HFFc6 (cell line): Measurements from ENCODE around the gene NINJ1. TPM values are rescaled to one million over a fixed set of nuclear protein-coding genes. Genes with fewer than 3 reads are reported as not detected.

ENCODE experiments used
- DNase-seq: peaks from one replicate; pipeline ENCODE4 v3.0.0-alpha.2; 2018
- H3K27ac Mint-ChIP-seq: 2 replicates; pipeline ENCODE4 v1.8.0; 2020; ENCODE audit warnings: mild to moderate bottlenecking, mixed read lengths
- H3K27me3 Mint-ChIP-seq: 2 replicates; pipeline ENCODE4 v1.8.0; 2021; ENCODE audit warnings: mild to moderate bottlenecking, moderate library complexity, mixed read lengths; ENCODE audit not compliant: insufficient read depth
- H3K36me3 Mint-ChIP-seq: 2 replicates; pipeline ENCODE4 v1.8.0; 2021; ENCODE audit warnings: low read depth, mixed read lengths
- H3K4me1 Mint-ChIP-seq: 2 replicates; pipeline ENCODE4 v1.8.0; 2020; ENCODE audit warnings: low read depth, mixed read lengths
- H3K4me3 Mint-ChIP-seq: 2 replicates; pipeline ENCODE4 v1.8.0; 2020; ENCODE audit warnings: mild to moderate bottlenecking, moderate library complexity, mixed read lengths
- H3K9me3 Mint-ChIP-seq: 2 replicates; pipeline ENCODE4 v1.8.0; 2020; ENCODE audit warnings: mild to moderate bottlenecking, mixed read lengths
- CTCF ChIP-seq: fragments of 200-600 bp; sonication (generic); IDR thresholded peaks from 2 replicates; pipeline ENCODE4 v1.5.0; 2021; ENCODE audit warnings: antibody characterized with exemption, mild to moderate bottlenecking
- total RNA-seq, 6 experiments: library from RNA; stranded (reverse); fragmentation: NEBNext Ultra II Directional; extraction: Animal tissue kit (Norgen Biotek cat#: 25700); gene quantifications; 2 replicates in 1 of 6; 3 replicates in 5 of 6; pipeline ENCODE4 v1.2.3, GENCODE V29; 2021

NINJ1 gene
- total RNA-seq, 6 experiments from 2014 or later = 23.2 to 28.0 (median 25.6) TPM

- no peak for TF ChIP-seq CTCF
- DNase-seq = no peak
- peaks cover 58% of the 10 kb centered on the region for H3K4me1 Mint-ChIP-seq
- H3K27me3 Mint-ChIP-seq = peaks cover 7% of the 10 kb centered on the region
- H3K27ac Mint-ChIP-seq = peak overlapping the region; percentile 80
- H3K36me3 Mint-ChIP-seq = peaks cover 18% of the 10 kb centered on the region
- H3K9me3 Mint-ChIP-seq = peaks cover 26% of the 10 kb centered on the region
- peak overlapping the region; percentile 64 for H3K4me3 Mint-ChIP-seq
Observed at GRCh38 chr9:93094658-93095204, 39.3 kb downstream of the NINJ1 start.

- H3K27ac Mint-ChIP-seq = peak overlapping the region; percentile 80
Observed at GRCh38 chr9:93093877-93094657, 40.0 kb downstream of the NINJ1 start.

GRCh38 chr9:93093127-93093876 is 40.7 kb downstream of the NINJ1 start:
- no peak for DNase-seq
- H3K4me1 Mint-ChIP-seq = peaks cover 46% of the 10 kb centered on the region
- H3K27me3 Mint-ChIP-seq = peaks cover 7% of the 10 kb centered on the region
- H3K4me3 Mint-ChIP-seq = no peak overlapping the region
- H3K36me3 Mint-ChIP-seq = peaks cover 27% of the 10 kb centered on the region
- peaks cover 39% of the 10 kb centered on the region for H3K9me3 Mint-ChIP-seq
- peak overlapping the region; percentile 93 for H3K27ac Mint-ChIP-seq
- TF ChIP-seq CTCF = no peak

More at GRCh38 chr9:93093877-93094657, 40.0 kb downstream of the NINJ1 start:
- no peak for DNase-seq
- Mint-ChIP-seq H3K4me1 (peaks cover 51% of the 10 kb centered on the region), H3K4me3 (peak overlapping the region; percentile 64), H3K27me3 (peaks cover 7% of the 10 kb centered on the region), H3K36me3 (peaks cover 23% of the 10 kb centered on the region), H3K9me3 (peaks cover 32% of the 10 kb centered on the region)
- no peak for TF ChIP-seq CTCF

- TF ChIP-seq CTCF = no peak
- no peak for DNase-seq
- H3K27ac Mint-ChIP-seq = peak overlapping the region; percentile 93
- H3K4me1 Mint-ChIP-seq = peaks cover 37% of the 10 kb centered on the region
- peak overlapping the region; percentile 21; the same call in 1 of the 2 replicates for H3K4me3 Mint-ChIP-seq
- peaks cover 27% of the 10 kb centered on the region for H3K36me3 Mint-ChIP-seq
- peaks cover 7% of the 10 kb centered on the region for H3K27me3 Mint-ChIP-seq
- H3K9me3 Mint-ChIP-seq = peaks cover 39% of the 10 kb centered on the region
Observed at GRCh38 chr9:93092251-93092991, 41.6 kb downstream of the NINJ1 start.

GRCh38 chr9:93091453-93092081 is 42.5 kb downstream of the NINJ1 start:
- H3K27ac Mint-ChIP-seq = peak overlapping the region; percentile 93
- H3K4me3 Mint-ChIP-seq = peak overlapping the region; percentile 21; the same call in 1 of the 2 replicates
- TF ChIP-seq CTCF = no peak

More at GRCh38 chr9:93091453-93092081, 42.5 kb downstream of the NINJ1 start:
- H3K4me1 Mint-ChIP-seq = peaks cover 32% of the 10 kb centered on the region
- H3K27me3 Mint-ChIP-seq = peaks cover 7% of the 10 kb centered on the region
- peaks cover 42% of the 10 kb centered on the region for H3K9me3 Mint-ChIP-seq
- DNase-seq = peak; percentile 94
- H3K36me3 Mint-ChIP-seq = peaks cover 27% of the 10 kb centered on the region
